Neuronal stem cell (in vitro differentiated cells): Measurements from ENCODE around the gene SPATA9.

Experiments used
- DNase-seq: peaks from one replicate; pipeline ENCODE4 v3.0.0-alpha.2; 2013; ENCODE audit warnings: low spot score
- H2AFZ ChIP-seq: one replicate; pipeline ENCODE4 v1.6.1; 2013; ENCODE audit warnings: mild to moderate bottlenecking, low read length, inconsistent platforms
- H2AK5ac ChIP-seq: 2 replicates; pipeline ENCODE4 v1.6.1; 2013; ENCODE audit warnings: low read depth, mild to moderate bottlenecking, inconsistent platforms, low read length, moderate library complexity, mixed read lengths
- H2BK120ac ChIP-seq: 2 replicates; pipeline ENCODE4 v1.6.1; 2013; ENCODE audit warnings: low read depth, mild to moderate bottlenecking, inconsistent platforms, low read length, moderate library complexity, mixed read lengths
- H2BK12ac ChIP-seq: one replicate; pipeline ENCODE4 v1.6.1; 2013; ENCODE audit warnings: low read length, inconsistent platforms
- H2BK15ac ChIP-seq: 2 replicates; pipeline ENCODE4 v1.6.1; 2013; ENCODE audit warnings: mild to moderate bottlenecking, low read length, inconsistent platforms, mixed read lengths
- H2BK5ac ChIP-seq: one replicate; pipeline ENCODE4 v1.6.1; 2013; ENCODE audit warnings: inconsistent platforms, mild to moderate bottlenecking, low read length, moderate library complexity
- H3K14ac ChIP-seq: one replicate; pipeline ENCODE4 v1.6.1; 2013; ENCODE audit warnings: low read length, inconsistent platforms
- H3K18ac ChIP-seq: 2 replicates; pipeline ENCODE4 v1.6.1; 2013; ENCODE audit warnings: low read length, inconsistent platforms
- H3K23ac ChIP-seq: 2 replicates; pipeline ENCODE4 v1.6.1; 2013; ENCODE audit warnings: low read depth, mild to moderate bottlenecking, mixed read lengths, low read length, inconsistent platforms; ENCODE audit not compliant: poor library complexity
- H3K27ac ChIP-seq: replicated peaks from 3 replicates; pipeline ENCODE4 v1.5.1; 2013; ENCODE audit warnings: low read length, inconsistent platforms
- H3K27me3 ChIP-seq, 3 experiments: 2 replicates each; pipeline ENCODE4 v1.6.1; 2013; ENCODE audit warnings: low read length in 3 of 3, mild to moderate bottlenecking in 2 of 3, inconsistent platforms in 1 of 3, low read depth in 1 of 3, mixed read lengths in 1 of 3, moderate library complexity in 1 of 3; ENCODE audit not compliant: control insufficient read depth in 3 of 3, insufficient read depth in 3 of 3
- H3K36me3 ChIP-seq, 2 donors: replicated peaks in 1 of 2; 2 replicates each; pipeline ENCODE4 v1.6.1; 2013; ENCODE audit warnings: low read length in 2 of 2; ENCODE audit not compliant: control insufficient read depth in 2 of 2, insufficient read depth in 2 of 2
- H3K4ac ChIP-seq: 2 replicates; pipeline ENCODE4 v1.6.1; 2013; ENCODE audit warnings: inconsistent platforms, mild to moderate bottlenecking, low read length, moderate library complexity
- H3K4me1 ChIP-seq, 2 donors: 1 replicate in 1 of 2; 2 replicates in 1 of 2; pipeline ENCODE4 v1.6.1; 2013; ENCODE audit warnings: low read length in 2 of 2, low read depth in 1 of 2; ENCODE audit not compliant: control insufficient read depth in 2 of 2, insufficient read depth in 1 of 2
- H3K4me2 ChIP-seq: one replicate; pipeline ENCODE4 v1.6.1; 2013; ENCODE audit warnings: mild to moderate bottlenecking, low read length, inconsistent platforms; ENCODE audit not compliant: insufficient read depth, poor library complexity, severe bottlenecking
- H3K4me3 ChIP-seq, 2 donors: 2 replicates each; pipeline ENCODE4 v1.5.1; 2013; ENCODE audit warnings: low read length in 2 of 2, mild to moderate bottlenecking in 2 of 2, inconsistent platforms in 1 of 2, moderate library complexity in 1 of 2
- H3K79me1 ChIP-seq: one replicate; pipeline ENCODE4 v1.6.1; 2013; ENCODE audit warnings: low read depth, mild to moderate bottlenecking, inconsistent platforms, low read length, moderate library complexity
- H3K9ac ChIP-seq: one replicate; pipeline ENCODE4 v1.6.1; 2013; ENCODE audit warnings: mild to moderate bottlenecking, low read depth, low read length, inconsistent platforms; ENCODE audit not compliant: poor library complexity
- H3K9me3 ChIP-seq, 2 donors: replicated peaks in 1 of 2; 2 replicates each; pipeline versions ENCODE3 to v1.6.1; 2013; ENCODE audit warnings: low read length in 2 of 2, mild to moderate bottlenecking in 2 of 2, inconsistent platforms in 1 of 2, low read depth in 1 of 2, mixed read lengths in 1 of 2, moderate library complexity in 1 of 2; ENCODE audit not compliant: control insufficient read depth in 2 of 2, insufficient read depth in 1 of 2
- H4K8ac ChIP-seq: one replicate; pipeline ENCODE4 v1.6.1; 2013; ENCODE audit warnings: low read depth, mild to moderate bottlenecking, inconsistent platforms, low read length, moderate library complexity
- H4K91ac ChIP-seq: one replicate; pipeline ENCODE4 v1.6.1; 2013; ENCODE audit warnings: low read length, low read depth, mild to moderate bottlenecking, inconsistent platforms; ENCODE audit not compliant: poor library complexity
- WGBS, 2 donors: extraction: QIAGEN DNeasy Blood & Tissue Kit; methylation state at CpG; one replicate each; pipeline ENCODE4 v1.1.7; 2013; ENCODE audit warnings: missing lambda C conversion rate in 2 of 2, mixed read lengths in 1 of 2; ENCODE audit not compliant: insufficient read length in 2 of 2, insufficient replicate concordance in 1 of 2; ENCODE audit errors: extremely low coverage in 2 of 2; 5-methylcytosine and 5-hydroxymethylcytosine counted together

Gene SPATA9

DNA sequence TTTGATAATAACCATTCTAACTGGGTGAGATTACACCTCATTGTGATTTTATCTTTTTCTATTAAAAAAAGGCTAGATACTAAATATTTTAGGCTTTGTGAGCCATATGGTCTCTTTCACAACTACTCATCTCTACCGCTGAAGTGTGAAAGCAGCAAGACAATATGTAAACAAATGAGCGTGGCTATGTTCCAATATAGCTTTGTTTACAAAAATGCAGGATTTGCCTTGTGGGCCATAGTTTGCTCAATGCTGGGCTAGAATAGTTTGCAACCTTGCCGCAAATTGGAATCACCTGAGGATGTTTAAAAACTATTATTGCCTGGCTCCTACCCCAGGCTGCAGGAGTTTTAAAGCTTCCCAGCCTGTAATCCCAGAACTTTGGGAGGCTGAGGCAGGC, 73.1 kb downstream of the SPATA9 start:
- no peak overlapping the region for H2AK5ac ChIP-seq
- H3K18ac ChIP-seq, result no peak overlapping the region
- H2BK12ac ChIP-seq, result no peak overlapping the region
- no peak overlapping the region for H2BK120ac ChIP-seq
- no peaks in the 10 kb centered on the region for H3K27me3 ChIP-seq
- no peak overlapping the region for H3K4me2 ChIP-seq
- no peak overlapping the region for H3K4ac ChIP-seq
- H3K9me3 ChIP-seq, result peaks cover 2 to 3% of the 10 kb centered on the region in 2 donors
- H2BK5ac ChIP-seq, result no peak overlapping the region
- no peak overlapping the region for H3K27ac ChIP-seq
- no peak overlapping the region for H3K9ac ChIP-seq
- H3K23ac ChIP-seq, result no peak overlapping the region
- no peak overlapping the region for H3K14ac ChIP-seq
- H3K79me1 ChIP-seq, result no peaks in the 10 kb centered on the region
- no peak overlapping the region for H2BK15ac ChIP-seq
- H3K36me3 ChIP-seq, result no peaks in the 10 kb centered on the region
- H4K8ac ChIP-seq, result no peak overlapping the region
- WGBS, 2 donors, result no CpG with 5 or more reads among the region's 3 CpGs
- H4K91ac ChIP-seq, result no peak overlapping the region
- no peak overlapping the region for H3K4me3 ChIP-seq
- DNase-seq, result no peak
- no peak overlapping the region for H2AFZ ChIP-seq
- H3K4me1 ChIP-seq, result no peaks in the 10 kb centered on the region
